GM23338 (cell line): Measurements from ENCODE around the gene IDI2. TPM values are rescaled to one million over a fixed set of nuclear protein-coding genes. Genes with fewer than 3 reads are reported as not detected.

Source experiments
- ATAC-seq: fragments of 200-7000 bp; cut with Tn5 transposase; 3 replicates; pipeline ENCODE4 v1.9.1; 2020
- DNase-seq: peaks from one replicate; pipeline ENCODE4 v3.0.0-alpha.2; 2015; ENCODE audit warnings: low spot score
- H2AFZ ChIP-seq: fragments of 200-600 bp; sonication (generic); 2 replicates; pipeline ENCODE4 v1.8.0; 2016; ENCODE audit warnings: antibody characterized with exemption, mild to moderate bottlenecking, moderate library complexity
- H3F3A ChIP-seq: fragments of 200-600 bp; sonication (generic); replicated peaks from 2 replicates; pipeline ENCODE4 v1.8.0; 2017; ENCODE audit warnings: antibody characterized with exemption, mixed run types, low read depth
- H3K27ac ChIP-seq: fragments of 200-600 bp; sonication (generic); 2 replicates; pipeline ENCODE4 v1.6.1; 2016; ENCODE audit warnings: low read depth
- H3K27me3 ChIP-seq: fragments of 200-600 bp; sonication (generic); 2 replicates; pipeline ENCODE4 v1.8.0; 2016; ENCODE audit warnings: mild to moderate bottlenecking, mixed run types, moderate library complexity; ENCODE audit not compliant: insufficient read depth
- H3K36me3 ChIP-seq: fragments of 200-600 bp; sonication (generic); 2 replicates; pipeline ENCODE4 v1.8.0; 2016; ENCODE audit warnings: mild to moderate bottlenecking; ENCODE audit not compliant: insufficient read depth
- H3K4me1 ChIP-seq: fragments of 200-600 bp; sonication (generic); 2 replicates; pipeline ENCODE4 v1.8.0; 2016; ENCODE audit warnings: mild to moderate bottlenecking, moderate library complexity; ENCODE audit not compliant: insufficient read depth
- H3K4me2 ChIP-seq: fragments of 200-600 bp; sonication (generic); 2 replicates; pipeline ENCODE4 v1.7.1; 2017; ENCODE audit warnings: mixed run types
- H3K4me3 ChIP-seq: fragments of 200-600 bp; sonication (generic); 2 replicates; pipeline ENCODE4 v1.6.1; 2016; ENCODE audit warnings: mixed run types
- H3K79me2 ChIP-seq: fragments of 200-600 bp; sonication (generic); replicated peaks from 2 replicates; pipeline ENCODE4 v1.8.0; 2017; ENCODE audit warnings: mild to moderate bottlenecking; ENCODE audit not compliant: insufficient read depth
- H3K9me2 ChIP-seq: fragments of 200-600 bp; sonication (generic); 2 replicates; pipeline ENCODE4 v1.8.0; 2017; ENCODE audit not compliant: insufficient read depth
- H4K20me1 ChIP-seq: fragments of 200-600 bp; sonication (generic); replicated peaks from 2 replicates; pipeline ENCODE4 v1.8.0; 2017; ENCODE audit warnings: mild to moderate bottlenecking; ENCODE audit not compliant: insufficient read depth
- H3K27ac Mint-ChIP-seq: 2 replicates; pipeline ENCODE4 v1.8.0; 2020; ENCODE audit warnings: inconsistent platforms, mild to moderate bottlenecking, moderate library complexity, mixed read lengths
- H3K27me3 Mint-ChIP-seq: 3 replicates; pipeline ENCODE4 v1.8.0; 2022; ENCODE audit warnings: low read depth, mild to moderate bottlenecking, moderate library complexity, mixed read lengths, inconsistent platforms; ENCODE audit not compliant: insufficient read depth, poor library complexity
- H3K36me3 Mint-ChIP-seq: 3 replicates; pipeline ENCODE4 v1.8.0; 2021; ENCODE audit warnings: low read depth, mild to moderate bottlenecking, inconsistent platforms, moderate library complexity, mixed read lengths
- H3K4me1 Mint-ChIP-seq: 3 replicates; pipeline ENCODE4 v1.8.0; 2020; ENCODE audit warnings: mild to moderate bottlenecking, inconsistent platforms, mixed read lengths
- H3K4me3 Mint-ChIP-seq: 3 replicates; pipeline ENCODE4 v1.8.0; 2021; ENCODE audit warnings: moderate library complexity, mild to moderate bottlenecking, inconsistent platforms, mixed read lengths
- H3K9me3 Mint-ChIP-seq: 3 replicates; pipeline ENCODE4 v1.8.0; 2020; ENCODE audit warnings: moderate library complexity, mild to moderate bottlenecking, inconsistent platforms, mixed read lengths
- CREB1 ChIP-seq: fragments of 250-450 bp; sonication (Bioruptor Pico); IDR thresholded peaks from 2 replicates; pipeline ENCODE4 v1.5.0; 2020; ENCODE audit warnings: low read depth, mild to moderate bottlenecking, moderate library complexity
- CTCF ChIP-seq, 2 experiments: fragments of 200-600 bp in 1 of 2; sonication (generic) in 1 of 2; conservative IDR thresholded peaks; 2 replicates each; pipeline versions ENCODE4 v1.5.1 to v1.6.1; 2016 to 2017; ENCODE audit warnings: antibody characterized with exemption in 2 of 2, low read depth in 2 of 2, mild to moderate bottlenecking in 2 of 2, moderate library complexity in 1 of 2
- ETS1 ChIP-seq: IDR thresholded peaks from 2 replicates; pipeline ENCODE4 v1.6.1; 2016; ENCODE audit warnings: antibody characterized with exemption
- EZH2 ChIP-seq: fragments of 200-600 bp; sonication (generic); IDR thresholded peaks from one replicate; pipeline ENCODE4 v1.8.0; 2017; ENCODE audit warnings: antibody characterized with exemption, mild to moderate bottlenecking, low read depth; ENCODE audit not compliant: unreplicated experiment
- EZH2phosphoT487 ChIP-seq: fragments of 200-600 bp; sonication (generic); IDR thresholded peaks from one replicate; pipeline ENCODE4 v1.8.1; 2018; ENCODE audit warnings: antibody characterized with exemption; ENCODE audit not compliant: unreplicated experiment
- JUNB ChIP-seq: IDR thresholded peaks from one replicate; pipeline ENCODE4 v1.6.1; 2016; ENCODE audit warnings: antibody characterized with exemption; ENCODE audit not compliant: unreplicated experiment
- NANOG ChIP-seq: IDR thresholded peaks from 2 replicates; pipeline ENCODE4 v1.6.1; 2016; ENCODE audit warnings: antibody characterized with exemption, borderline replicate concordance
- POLR2AphosphoS5 ChIP-seq: IDR thresholded peaks from 2 replicates; pipeline ENCODE4 v1.6.1; 2016; ENCODE audit warnings: antibody characterized with exemption, low read depth
- REST ChIP-seq: IDR thresholded peaks from one replicate; pipeline ENCODE4 v1.6.1; 2018; ENCODE audit warnings: antibody characterized with exemption; ENCODE audit not compliant: unreplicated experiment
- STAT1 ChIP-seq: IDR thresholded peaks from one replicate; pipeline ENCODE4 v1.6.1; 2016; ENCODE audit warnings: antibody characterized with exemption; ENCODE audit not compliant: unreplicated experiment
- ZNF114 ChIP-seq: fragments of 250-450 bp; sonication (Bioruptor Pico); IDR thresholded peaks from 2 replicates; pipeline ENCODE4 v1.5.0; 2020; ENCODE audit warnings: mild to moderate bottlenecking, moderate library complexity
- ZNF331 ChIP-seq: fragments of 250-450 bp; sonication (Bioruptor Pico); IDR thresholded peaks from 2 replicates; pipeline ENCODE4 v1.5.0; 2020; ENCODE audit warnings: low read depth, mild to moderate bottlenecking, moderate library complexity
- ZNF462 ChIP-seq: fragments of 250-450 bp; sonication (Bioruptor Pico); IDR thresholded peaks from 2 replicates; pipeline ENCODE4 v1.5.0; 2020; ENCODE audit warnings: mild to moderate bottlenecking, moderate library complexity
- polyA plus RNA-seq: library from polyadenylated mRNA; unstranded; fragments of >200 nt; fragmentation: Nextera tagmentation; extraction: Ambion mirVana; gene quantifications from 2 replicates; pipeline ENCODE4 v1.2.1, GENCODE V29; 2016
- total RNA-seq: library from RNA; depleted of rRNA; stranded (reverse); fragments of >200 nt; shearing (Covaris generic); gene quantifications from 2 replicates; pipeline ENCODE4 v1.2.3, GENCODE V29; 2014

The IDI2 gene
- total and polyA plus RNA-seq, 2 experiments from 2014 or later, result not detected

- H3F3A ChIP-seq, result no peaks in the 10 kb centered on the region
- H3K4me3 ChIP-seq, result no peak overlapping the region
- ATAC-seq (no peak; the same call in 2 of the 3 replicates), DNase-seq (no peak)
- Mint-ChIP-seq H3K4me1 (peaks cover 9% of the 10 kb centered on the region), H3K27me3 (peaks cover 12% of the 10 kb centered on the region), H3K4me3 (no peak overlapping the region), H3K27ac (no peak overlapping the region), H3K36me3 (peaks cover 93% of the 10 kb centered on the region), H3K9me3 (no peaks in the 10 kb centered on the region)
- no peak overlapping the region for H2AFZ ChIP-seq
- no peaks in the 10 kb centered on the region for H3K27me3 ChIP-seq
- H3K9me2 ChIP-seq, result no peaks in the 10 kb centered on the region
- H4K20me1 ChIP-seq, result peaks cover 18% of the 10 kb centered on the region
- TF ChIP-seq ZNF462 (CRISPR knock-in tag) (no peak), POLR2AphosphoS5 (no peak), STAT1 (no peak), JUNB (no peak), ZNF331 (CRISPR knock-in tag) (no peak), CTCF (conservative IDR thresholded peaks at IDR 0.05; ENCODE audit: low read depth in 2 of 2) (no peak), CREB1 (CRISPR knock-in tag) (no peak), ZNF114 (CRISPR knock-in tag) (no peak), ETS1 (no peak), EZH2phosphoT487 (no peak), REST (no peak), NANOG (no peak), EZH2 (no peak)
- no peaks in the 10 kb centered on the region for H3K4me1 ChIP-seq
- no peak overlapping the region for H3K27ac ChIP-seq
- H3K4me2 ChIP-seq, result no peak overlapping the region
- H3K79me2 ChIP-seq, result peaks cover 14% of the 10 kb centered on the region
- peaks cover 68% of the 10 kb centered on the region for H3K36me3 ChIP-seq
Measured at GRCh38 chr10:1011696-1012095, 14.0 kb downstream of the IDI2 start.
